ENCODE measurements around the gene CARTPT.

GRCh38 chr5:71732011-71732410, 12.9 kb downstream of the CARTPT start:
- TF ChIP-seq CTCF (conservative IDR thresholded peaks at IDR 0.05 in 1 of 2, IDR thresholded peaks at IDR 0.05 in 1 of 2; ENCODE audit: extremely low read depth in 1 of 2, insufficient read depth in 1 of 2, low read depth in 1 of 2, low read length in 2 of 2) = no peak
- no peak for TF ChIP-seq EZH2 (IDR thresholded peaks at IDR 0.05; ENCODE audit: borderline replicate concordance, low read length)

All from mammary epithelial cell (primary cell).